Ishikawa (cell line): Measurements from ENCODE around the gene MARK3.

ENCODE experiments used
- CEBPB ChIP-seq: IDR thresholded peaks from 2 replicates; pipeline ENCODE4 v1.6.1; 2012
- CREB1 ChIP-seq: IDR thresholded peaks from 2 replicates; pipeline ENCODE4 v1.6.1; 2012; ENCODE audit warnings: low read depth
- EGR1 ChIP-seq: IDR thresholded peaks from 2 replicates; pipeline ENCODE4 v1.6.1; 2012
- EP300 ChIP-seq: IDR thresholded peaks from 2 replicates; pipeline ENCODE4 v1.6.1; 2012; ENCODE audit warnings: borderline replicate concordance
- FOXM1 ChIP-seq: IDR thresholded peaks from 2 replicates; pipeline ENCODE4 v1.6.1; 2012; ENCODE audit warnings: low read depth, borderline replicate concordance
- MAX ChIP-seq: IDR thresholded peaks from 2 replicates; pipeline ENCODE4 v1.6.1; 2012
- NFIC ChIP-seq: IDR thresholded peaks from 2 replicates; pipeline ENCODE4 v1.6.1; 2012
- RAD21 ChIP-seq: IDR thresholded peaks from 2 replicates; pipeline ENCODE4 v1.6.1; 2012; ENCODE audit warnings: low read depth
- REST ChIP-seq: IDR thresholded peaks from 2 replicates; pipeline ENCODE4 v1.6.1; 2012; ENCODE audit warnings: low read depth, mild to moderate bottlenecking
- TAF1 ChIP-seq: IDR thresholded peaks from 2 replicates; pipeline ENCODE4 v1.6.1; 2012; ENCODE audit warnings: low read depth, mild to moderate bottlenecking
- TCF12 ChIP-seq: IDR thresholded peaks from 2 replicates; pipeline ENCODE4 v1.6.1; 2012; ENCODE audit warnings: low read depth
- TEAD4 ChIP-seq: IDR thresholded peaks from 2 replicates; pipeline ENCODE4 v1.6.1; 2012
- USF1 ChIP-seq: IDR thresholded peaks from 2 replicates; pipeline ENCODE4 v1.6.1; 2012
- YY1 ChIP-seq: IDR thresholded peaks from 2 replicates; pipeline ENCODE4 v1.6.1; 2012; ENCODE audit warnings: low read depth
- ZBTB7A ChIP-seq: IDR thresholded peaks from 2 replicates; pipeline ENCODE4 v1.6.1; 2012; ENCODE audit warnings: low read depth

The MARK3 gene

GRCh38 chr14:103340480-103341212 lies 44.6 kb upstream of the MARK3 start:
- TF ChIP-seq TCF12 (no peak), EGR1 (no peak), NFIC (no peak), ZBTB7A (no peak), MAX (no peak), REST (no peak), FOXM1 (no peak), USF1 (no peak), RAD21 (no peak), YY1 (no peak), CREB1 (no peak), TAF1 (no peak), TEAD4 (no peak), EP300 (no peak), CEBPB (no peak)

GRCh38 chr14:103341250-103342129 lies 43.7 kb upstream of the MARK3 start:
- TF ChIP-seq TAF1 (no peak), USF1 (no peak), FOXM1 (no peak), TEAD4 (no peak), CEBPB (no peak), NFIC (no peak), YY1 (no peak), RAD21 (no peak), CREB1 (no peak), MAX (no peak), TCF12 (no peak), EGR1 (no peak), REST (no peak), EP300 (no peak), ZBTB7A (no peak)

- TF ChIP-seq TAF1 = no peak
- no peak for TF ChIP-seq MAX
- TF ChIP-seq TEAD4 = no peak
- TF ChIP-seq CREB1 = no peak
Observed at GRCh38 chr14:103343164-103343879, 41.9 kb upstream of the MARK3 start.

GRCh38 chr14:103343905-103344797 lies 41.1 kb upstream of the MARK3 start:
- TF ChIP-seq REST (no peak), NFIC (no peak), USF1 (no peak), TEAD4 (no peak), CREB1 (no peak)
